Upper lobe of left lung (tissue), 6 donors: ENCODE data around the gene SPEN. TPM values are rescaled to one million over a fixed set of nuclear protein-coding genes. Genes with fewer than 3 reads are reported as not detected.
"Not testable (repeated sequence)": the region's sequence is repeated elsewhere in the genome, so short reads cannot be mapped to it uniquely, and the experiment has no call there.

Experiments
- ATAC-seq, 2 donors: fragments of 200-7000 bp; cut with Tn5 transposase; one replicate each; pipeline ENCODE4 v1.9.1; 2022; ENCODE audit warnings: mild to moderate bottlenecking in 2 of 2, moderate library complexity in 2 of 2; ENCODE audit not compliant: low FRiP score in 2 of 2
- DNase-seq, 2 donors: peaks; one replicate each; pipeline ENCODE4 v3.0.0-alpha.2; 2019 to 2020
- H3K27ac ChIP-seq, 4 donors: fragments of 200-600 bp; sonication (generic); one replicate each; pipeline ENCODE4 v1.5.1; 2016 to 2019
- H3K27me3 ChIP-seq, 4 donors: fragments of 200-600 bp; sonication (generic); one replicate each; pipeline ENCODE4 v1.5.1; 2017 to 2019
- H3K36me3 ChIP-seq, 4 donors: fragments of 200-600 bp; sonication (generic); one replicate each; pipeline ENCODE4 v1.5.1; 2016 to 2019
- H3K4me1 ChIP-seq, 4 donors: fragments of 200-600 bp; sonication (generic); one replicate each; pipeline ENCODE4 v1.5.1; 2018 to 2019
- H3K4me3 ChIP-seq, 4 donors: fragments of 200-600 bp; sonication (generic); one replicate each; pipeline ENCODE4 v1.5.1; 2017 to 2019; ENCODE audit warnings: mild to moderate bottlenecking in 2 of 4, moderate library complexity in 1 of 4
- H3K9me3 ChIP-seq, 4 donors: fragments of 200-600 bp; sonication (generic); one replicate each; pipeline ENCODE4 v1.5.1; 2018 to 2019
- CTCF ChIP-seq, 6 experiments: fragments of 450-650 bp in 4 of 6; fragments of 200-600 bp in 2 of 6; sonication (generic) in 2 of 6; IDR thresholded peaks; one replicate each; pipeline ENCODE4 v1.5.1; 2016 to 2019; ENCODE audit warnings: antibody characterized with exemption in 6 of 6
- EP300 ChIP-seq, 4 donors: sonication (generic); formaldehyde crosslinking; IDR thresholded peaks; one replicate each; pipeline ENCODE4 v1.5.1; 2017; ENCODE audit warnings: antibody characterized with exemption in 4 of 4, control low read depth in 2 of 4
- POLR2A ChIP-seq, 4 donors: fragments of 450-650 bp; IDR thresholded peaks; one replicate each; pipeline ENCODE4 v1.5.1; 2016 to 2017; ENCODE audit warnings: antibody characterized with exemption in 4 of 4, mild to moderate bottlenecking in 2 of 4
- POLR2AphosphoS5 ChIP-seq, 2 donors: sonication (generic); formaldehyde crosslinking; IDR thresholded peaks; one replicate each; pipeline ENCODE4 v1.5.1; 2017; ENCODE audit warnings: antibody characterized with exemption in 2 of 2
- WGBS, 2 donors: methylation state at CpG; one replicate each; pipeline ENCODE4 v1.1.5; 2017 to 2018; 5-methylcytosine and 5-hydroxymethylcytosine counted together
- total RNA-seq, 6 donors: library from RNA; depleted of rRNA in 4 of 6; stranded (reverse); fragments of >200 nt in 4 of 6; gene quantifications; one replicate each; pipeline versions ENCODE4 v1.1.0 to v1.2.1, GENCODE V29; 2016 to 2021
- donor health status: DM: no; HTN: no; CAD: no; lungs with moderate emphysema.
- donor health status: DM: no; HTN: yes; CAD: no; lungs with severe emphysema.

Gene SPEN
- total RNA-seq, 6 donors from 2014 or later = 41.5 to 73.3 (median 51.3) TPM

DNA sequence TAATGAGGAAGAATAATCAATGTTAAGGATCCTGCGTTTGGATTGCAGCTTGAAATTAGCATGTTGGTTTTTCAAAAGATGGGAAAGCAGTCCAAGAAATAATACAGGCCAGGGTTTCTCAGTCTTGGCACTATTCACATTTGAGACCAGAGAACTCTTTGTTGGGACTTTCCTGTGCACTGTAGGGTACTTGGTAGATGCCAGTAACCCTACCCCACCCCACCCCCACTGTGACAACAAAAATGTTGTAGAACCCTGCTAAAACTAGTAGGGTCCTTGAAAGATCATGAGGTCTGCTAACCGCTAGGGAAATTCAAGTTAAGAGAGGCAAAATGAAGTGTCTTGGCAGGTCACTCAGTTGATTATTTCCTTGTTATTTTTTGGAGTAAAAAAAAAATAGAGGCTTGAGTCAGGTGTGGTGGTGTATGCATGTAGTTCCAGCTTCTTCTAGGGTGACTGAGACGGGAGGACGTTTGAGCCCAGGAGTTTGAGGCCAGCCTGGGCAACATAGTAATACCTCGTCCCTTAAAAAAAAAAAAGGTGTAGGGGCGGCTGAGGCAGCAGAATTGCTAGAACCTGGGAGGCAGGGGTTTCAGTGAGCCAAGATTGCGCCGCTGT, 53.3 kb downstream of the SPEN start:
- DNase-seq = peak in 1 of 2 donors; percentile 63
- peak in 1 of 2 donors; percentile 81 for ATAC-seq
- peak overlapping the region in 2 of 4 donors; percentile 27 to 32 for H3K27ac ChIP-seq

GRCh38 chr1:15902882-15903281, 55.4 kb downstream of the SPEN start:
- 70 to 73% methylated on average over 3 of the region's 3 CpGs for WGBS, 2 donors
- no peak overlapping the region for H3K27ac ChIP-seq
- H3K36me3 ChIP-seq = peaks cover 0 to 12% (median 0%) of the 10 kb centered on the region in 4 donors
- no peak for DNase-seq
- H3K9me3 ChIP-seq = no peaks in the 10 kb centered on the region
- ATAC-seq = no peak
- peaks cover 8 to 24% (median 15%) of the 10 kb centered on the region in 4 donors for H3K4me1 ChIP-seq
- no peaks in the 10 kb centered on the region for H3K27me3 ChIP-seq
- no peak overlapping the region for H3K4me3 ChIP-seq
- TF ChIP-seq POLR2AphosphoS5 (IDR thresholded peaks at IDR 0.05) (no peak), POLR2A (IDR thresholded peaks at IDR 0.05) (no peak), CTCF (IDR thresholded peaks at IDR 0.05) (no peak), EP300 (IDR thresholded peaks at IDR 0.05) (no peak)

More for the DNA sequence above, 53.3 kb downstream of the SPEN start:
- Histone ChIP-seq H3K27me3 (no peaks in the 10 kb centered on the region), H3K4me1 (peaks cover 8 to 24% (median 18%) of the 10 kb centered on the region in 4 donors), H3K36me3 (peaks cover 0 to 12% (median 0%) of the 10 kb centered on the region in 4 donors), H3K4me3 (no peak overlapping the region), H3K9me3 (no peaks in the 10 kb centered on the region)
- no peak for TF ChIP-seq POLR2AphosphoS5 (IDR thresholded peaks at IDR 0.05)
- no peak for TF ChIP-seq POLR2A (IDR thresholded peaks at IDR 0.05)
- TF ChIP-seq EP300 (IDR thresholded peaks at IDR 0.05) = no peak
- no peak for TF ChIP-seq CTCF (IDR thresholded peaks at IDR 0.05)
- WGBS, 2 donors = 66 to 68% methylated on average over 8 of the region's 8 CpGs

- ATAC-seq = no peak
- H3K9me3 ChIP-seq = no peaks in the 10 kb centered on the region
- peaks cover 0 to 7% (median 2%) of the 10 kb centered on the region in 4 donors for H3K4me1 ChIP-seq
- no peaks in the 10 kb centered on the region for H3K27me3 ChIP-seq
- DNase-seq = no peak
- no peak overlapping the region for H3K4me3 ChIP-seq
- TF ChIP-seq POLR2A (IDR thresholded peaks at IDR 0.05) (no peak), EP300 (IDR thresholded peaks at IDR 0.05) (no peak), POLR2AphosphoS5 (IDR thresholded peaks at IDR 0.05) (no peak), CTCF (IDR thresholded peaks at IDR 0.05) (no peak)
- peaks cover 13 to 53% (median 27%) of the 10 kb centered on the region in 4 donors for H3K36me3 ChIP-seq
- no peak overlapping the region for H3K27ac ChIP-seq
- 97% methylated on average over 4 of the region's 4 CpGs for WGBS, 2 donors
Observed at GRCh38 chr1:15908597-15908996, 61.1 kb downstream of the SPEN start.

DNA sequence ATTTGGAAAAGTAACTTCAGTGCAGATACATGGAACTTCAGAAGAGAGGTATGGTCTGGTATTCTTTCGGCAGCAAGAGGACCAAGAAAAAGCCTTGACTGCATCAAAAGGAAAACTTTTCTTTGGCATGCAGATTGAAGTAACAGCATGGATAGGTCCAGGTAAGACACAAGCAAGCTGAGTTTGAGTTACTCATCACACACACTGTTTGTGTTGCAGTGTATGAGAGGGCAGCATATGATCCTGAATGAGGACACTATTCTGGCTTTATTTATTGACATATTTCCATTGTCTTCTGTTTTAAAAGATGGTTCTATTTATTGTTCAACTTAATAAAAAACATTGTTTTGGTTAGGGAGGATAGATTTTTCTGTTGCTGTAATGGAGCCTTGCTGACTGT, 63.6 kb downstream of the SPEN start:
- ATAC-seq = no peak
- Histone ChIP-seq H3K4me1 (peaks cover 0 to 11% (median 8%) of the 10 kb centered on the region in 4 donors), H3K4me3 (no peak overlapping the region), H3K27ac (no peak overlapping the region), H3K27me3 (no peaks in the 10 kb centered on the region), H3K36me3 (peaks cover 13 to 58% (median 34%) of the 10 kb centered on the region in 4 donors), H3K9me3 (no peaks in the 10 kb centered on the region)
- no peak for DNase-seq
- 100% methylated on average over 1 of the region's 1 CpG for WGBS, 2 donors
- TF ChIP-seq CTCF (IDR thresholded peaks at IDR 0.05) (no peak), POLR2AphosphoS5 (IDR thresholded peaks at IDR 0.05) (no peak), EP300 (IDR thresholded peaks at IDR 0.05) (no peak), POLR2A (IDR thresholded peaks at IDR 0.05) (no peak)

DNA sequence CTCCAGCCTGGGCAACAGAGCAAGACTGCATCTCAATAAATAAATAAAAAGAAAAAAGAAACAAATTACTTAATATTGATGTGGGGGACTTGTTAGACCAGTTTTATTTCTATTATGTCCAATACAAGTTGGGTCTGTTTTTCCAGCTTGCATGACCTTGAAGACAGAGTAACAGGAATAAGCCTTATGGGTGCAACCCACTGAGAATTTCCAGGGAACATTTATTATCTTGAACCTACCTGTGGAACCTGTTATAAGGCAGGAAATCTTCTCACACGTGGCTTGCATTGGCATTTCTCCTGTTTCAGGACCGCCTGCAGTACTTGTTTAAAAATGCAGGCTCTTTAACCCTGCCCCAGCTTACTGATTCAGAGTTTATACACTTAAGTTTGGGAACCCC, 64.4 kb downstream of the SPEN start:
- ATAC-seq = no peak
- TF ChIP-seq CTCF (IDR thresholded peaks at IDR 0.05) = no peak
- no peak for TF ChIP-seq POLR2AphosphoS5 (IDR thresholded peaks at IDR 0.05)
- no peak for TF ChIP-seq EP300 (IDR thresholded peaks at IDR 0.05)
- no peak for TF ChIP-seq POLR2A (IDR thresholded peaks at IDR 0.05)
- H3K27ac ChIP-seq = no peak overlapping the region
- DNase-seq = no peak
- H3K27me3 ChIP-seq = no peaks in the 10 kb centered on the region
- H3K9me3 ChIP-seq = no peaks in the 10 kb centered on the region
- no peak overlapping the region for H3K4me3 ChIP-seq
- H3K36me3 ChIP-seq = peaks cover 13 to 66% (median 37%) of the 10 kb centered on the region in 4 donors
- H3K4me1 ChIP-seq = peaks cover 5 to 19% (median 14%) of the 10 kb centered on the region in 4 donors
- WGBS, 2 donors = 76 to 83% methylated on average over 2 of the region's 2 CpGs

- ATAC-seq, DNase-seq, H3K27me3 ChIP-seq, H3K4me3 ChIP-seq, H3K27ac ChIP-seq, H3K9me3 ChIP-seq: not testable (repeated sequence)
- peaks cover 6 to 27% (median 14%) of the 10 kb centered on the region in 4 donors for H3K4me1 ChIP-seq
- H3K36me3 ChIP-seq = peaks cover 13 to 82% (median 39%) of the 10 kb centered on the region in 4 donors
- WGBS, 2 donors = 88 to 99% methylated on average over 3 of the region's 3 CpGs
Observed at GRCh38 chr1:15913607-15914006, 66.1 kb downstream of the SPEN start.
